Measurements from ENCODE around the gene ADCK1. TPM values are rescaled to one million over a fixed set of nuclear protein-coding genes. Genes with fewer than 3 reads are reported as not detected.
"Not testable (repeated sequence)": the region's sequence is repeated elsewhere in the genome, so short reads cannot be mapped to it uniquely, and the experiment has no call there.

Gene ADCK1
- total RNA-seq, 1 experiment from 2014 or later, result 11.4 TPM

- TF ChIP-seq, protein P1, sequence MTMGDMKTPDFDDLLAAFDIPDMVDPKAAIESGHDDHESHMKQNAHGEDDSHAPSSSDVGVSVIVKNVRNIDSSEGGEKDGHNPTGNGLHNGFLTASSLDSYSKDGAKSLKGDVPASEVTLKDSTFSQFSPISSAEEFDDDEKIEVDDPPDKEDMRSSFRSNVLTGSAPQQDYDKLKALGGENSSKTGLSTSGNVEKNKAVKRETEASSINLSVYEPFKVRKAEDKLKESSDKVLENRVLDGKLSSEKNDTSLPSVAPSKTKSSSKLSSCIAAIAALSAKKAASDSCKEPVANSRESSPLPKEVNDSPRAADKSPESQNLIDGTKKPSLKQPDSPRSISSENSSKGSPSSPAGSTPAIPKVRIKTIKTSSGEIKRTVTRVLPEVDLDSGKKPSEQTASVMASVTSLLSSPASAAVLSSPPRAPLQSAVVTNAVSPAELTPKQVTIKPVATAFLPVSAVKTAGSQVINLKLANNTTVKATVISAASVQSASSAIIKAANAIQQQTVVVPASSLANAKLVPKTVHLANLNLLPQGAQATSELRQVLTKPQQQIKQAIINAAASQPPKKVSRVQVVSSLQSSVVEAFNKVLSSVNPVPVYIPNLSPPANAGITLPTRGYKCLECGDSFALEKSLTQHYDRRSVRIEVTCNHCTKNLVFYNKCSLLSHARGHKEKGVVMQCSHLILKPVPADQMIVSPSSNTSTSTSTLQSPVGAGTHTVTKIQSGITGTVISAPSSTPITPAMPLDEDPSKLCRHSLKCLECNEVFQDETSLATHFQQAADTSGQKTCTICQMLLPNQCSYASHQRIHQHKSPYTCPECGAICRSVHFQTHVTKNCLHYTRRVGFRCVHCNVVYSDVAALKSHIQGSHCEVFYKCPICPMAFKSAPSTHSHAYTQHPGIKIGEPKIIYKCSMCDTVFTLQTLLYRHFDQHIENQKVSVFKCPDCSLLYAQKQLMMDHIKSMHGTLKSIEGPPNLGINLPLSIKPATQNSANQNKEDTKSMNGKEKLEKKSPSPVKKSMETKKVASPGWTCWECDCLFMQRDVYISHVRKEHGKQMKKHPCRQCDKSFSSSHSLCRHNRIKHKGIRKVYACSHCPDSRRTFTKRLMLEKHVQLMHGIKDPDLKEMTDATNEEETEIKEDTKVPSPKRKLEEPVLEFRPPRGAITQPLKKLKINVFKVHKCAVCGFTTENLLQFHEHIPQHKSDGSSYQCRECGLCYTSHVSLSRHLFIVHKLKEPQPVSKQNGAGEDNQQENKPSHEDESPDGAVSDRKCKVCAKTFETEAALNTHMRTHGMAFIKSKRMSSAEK (CRISPR knock-in tag; IDR thresholded peaks at IDR 0.05; ENCODE audit: borderline replicate concordance), result no peak
- no peak for TF ChIP-seq EMX1 (CRISPR knock-in tag; IDR thresholded peaks at IDR 0.05)
- no peak for TF ChIP-seq CBFB (CRISPR knock-in tag; IDR thresholded peaks at IDR 0.05; ENCODE audit: low read depth)
- TF ChIP-seq TCF7 (CRISPR knock-in tag; IDR thresholded peaks at IDR 0.05; ENCODE audit: low read depth), result no peak
- TF ChIP-seq SMAD4 (CRISPR knock-in tag; IDR thresholded peaks at IDR 0.05), result no peak
Measured at GRCh38 chr14:77885367-77885766, 85.5 kb downstream of the ADCK1 start (continued).

- DNase-seq (ENCODE audit: low spot score) (no peak), ATAC-seq (no peak)
- Mint-ChIP-seq H3K27ac (no peak overlapping the region), H3K9me3 (peaks cover 17% of the 10 kb centered on the region), H3K4me3 (no peak overlapping the region), H3K27me3 (ENCODE audit: low read depth) (no peaks in the 10 kb centered on the region), H3K4me1 (0 out of 2 replicates have a peak, but pooled peaks cover 6% of the 10 kb centered on the region), H3K36me3 (peaks cover 8% of the 10 kb centered on the region)
- TF ChIP-seq, protein P2, sequence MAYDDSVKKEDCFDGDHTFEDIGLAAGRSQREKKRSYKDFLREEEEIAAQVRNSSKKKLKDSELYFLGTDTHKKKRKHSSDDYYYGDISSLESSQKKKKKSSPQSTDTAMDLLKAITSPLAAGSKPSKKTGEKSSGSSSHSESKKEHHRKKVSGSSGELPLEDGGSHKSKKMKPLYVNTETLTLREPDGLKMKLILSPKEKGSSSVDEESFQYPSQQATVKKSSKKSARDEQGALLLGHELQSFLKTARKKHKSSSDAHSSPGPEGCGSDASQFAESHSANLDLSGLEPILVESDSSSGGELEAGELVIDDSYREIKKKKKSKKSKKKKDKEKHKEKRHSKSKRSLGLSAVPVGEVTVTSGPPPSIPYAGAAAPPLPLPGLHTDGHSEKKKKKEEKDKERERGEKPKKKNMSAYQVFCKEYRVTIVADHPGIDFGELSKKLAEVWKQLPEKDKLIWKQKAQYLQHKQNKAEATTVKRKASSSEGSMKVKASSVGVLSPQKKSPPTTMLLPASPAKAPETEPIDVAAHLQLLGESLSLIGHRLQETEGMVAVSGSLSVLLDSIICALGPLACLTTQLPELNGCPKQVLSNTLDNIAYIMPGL (CRISPR knock-in tag; IDR thresholded peaks at IDR 0.05), result no peak
- TF ChIP-seq, protein P1 (CRISPR knock-in tag; IDR thresholded peaks at IDR 0.05; ENCODE audit: borderline replicate concordance), result no peak
- TF ChIP-seq ZNF281 (CRISPR knock-in tag; IDR thresholded peaks at IDR 0.05) (no peak), SMAD4 (CRISPR knock-in tag; IDR thresholded peaks at IDR 0.05) (no peak), ELF4 (CRISPR knock-in tag; IDR thresholded peaks at IDR 0.05; ENCODE audit: low read depth) (no peak)
- ChIA-PET CTCF (no interaction called here), POLR2A (no interaction called here)
Measured at GRCh38 chr14:77886010-77886409, 86.1 kb downstream of the ADCK1 start.

DNA sequence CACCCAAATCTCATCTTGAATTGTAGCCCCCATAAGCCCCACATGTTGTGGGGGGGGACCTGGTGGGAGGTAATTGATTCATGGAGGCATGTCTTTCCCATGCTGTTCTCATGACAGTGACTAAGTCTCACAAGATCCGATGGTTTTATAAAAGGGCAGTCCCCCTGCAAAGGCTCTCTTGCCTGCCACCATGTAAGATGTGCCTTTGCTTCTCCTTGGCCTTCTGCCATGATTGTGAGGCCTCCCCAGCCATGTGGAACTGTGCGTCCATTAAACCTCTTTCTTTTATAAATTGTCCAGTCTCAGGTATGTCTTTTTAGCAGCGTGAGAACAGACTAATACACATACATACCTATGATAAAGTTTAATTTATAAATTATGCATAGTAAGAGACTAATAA is 89.0 kb downstream of the ADCK1 start:
- DNase-seq (ENCODE audit: low spot score); H3K27me3 Mint-ChIP-seq (ENCODE audit: low read depth); H3K27ac Mint-ChIP-seq; CTCF ChIA-PET; POLR2A ChIA-PET; H3K36me3 Mint-ChIP-seq; H3K4me1 Mint-ChIP-seq; H3K4me3 Mint-ChIP-seq; ATAC-seq: not testable (repeated sequence)
- H3K9me3 Mint-ChIP-seq, result peaks cover 17% of the 10 kb centered on the region

Data from WTC11 (cell line).